Stimulated activated CD4-positive, alpha-beta T cell treated with anti-CD3 and anti-CD28 coated beads, Interleukin-12 subunit alpha, Interleukin-12 subunit beta, amount 100 ng/mL, for 24 hours (primary cell): ENCODE data around the gene SDHA.
"Not testable (repeated sequence)": the region's sequence is repeated elsewhere in the genome, so short reads cannot be mapped to it uniquely, and the experiment has no call there.

ENCODE experiments used
- DNase-seq, 2 experiments: peaks; one replicate each; pipeline ENCODE4 v3.0.0-alpha.2; 2020; ENCODE audit warnings: low read depth in 2 of 2

SDHA gene

GRCh38 chr5:186091-187041, 31.8 kb upstream of the SDHA start:
- no peak for DNase-seq

- no peak for DNase-seq
Observed at GRCh38 chr5:187042-187431, 31.1 kb upstream of the SDHA start.

- DNase-seq, result no peak
Observed at GRCh38 chr5:187617-188451, 30.3 kb upstream of the SDHA start.

GRCh38 chr5:188488-189481, 29.3 kb upstream of the SDHA start:
- peak; percentile 76 to 88 for DNase-seq

- DNase-seq, result no peak
Observed at GRCh38 chr5:189486-189885, 28.6 kb upstream of the SDHA start.

- no peak for DNase-seq
Observed at GRCh38 chr5:189976-190365, 28.1 kb upstream of the SDHA start.

GRCh38 chr5:190366-191035, 27.6 kb upstream of the SDHA start:
- DNase-seq, result no peak

- no peak for DNase-seq
Observed at GRCh38 chr5:191036-191948, 26.8 kb upstream of the SDHA start, which contains the start of gene LRRC14B. LRRC14B (plus strand) TSS chr5:191495; CDS start chr5:191539, 44 bp downstream.

GRCh38 chr5:191949-192690, 26.0 kb upstream of the SDHA start:
- no peak for DNase-seq

GRCh38 chr5:192691-192969, 25.5 kb upstream of the SDHA start:
- no peak for DNase-seq

GRCh38 chr5:192970-193831, 24.9 kb upstream of the SDHA start:
- no peak for DNase-seq

- DNase-seq, result no peak
Observed at GRCh38 chr5:194102-194501, 24.0 kb upstream of the SDHA start.

GRCh38 chr5:194603-195209, 23.4 kb upstream of the SDHA start:
- no peak for DNase-seq

- DNase-seq, result no peak
Observed at GRCh38 chr5:195401-196160, 22.5 kb upstream of the SDHA start.

GRCh38 chr5:196350-196749, 21.8 kb upstream of the SDHA start:
- DNase-seq, result no peak

GRCh38 chr5:197031-197430, 21.1 kb upstream of the SDHA start:
- DNase-seq, result not testable (repeated sequence)

GRCh38 chr5:197892-198489, 20.1 kb upstream of the SDHA start:
- no peak for DNase-seq
